DMS53 (cell line): ENCODE data around the gene OST4.

Experiments
- DNase-seq: peaks from one replicate; lab custom pipeline; 2025; lab: John Stamatoyannopoulos, UW

Gene OST4

GRCh38 chr2:27025281-27025800, 46.1 kb downstream of the OST4 start:
- no peak for DNase-seq

GRCh38 chr2:27024812-27025211, 46.6 kb downstream of the OST4 start:
- DNase-seq = no peak

- DNase-seq = no peak
These were observed 47.3 kb downstream of the OST4 start for GRCh38 chr2:27024188-27024587.

GRCh38 chr2:27023740-27024139, 47.7 kb downstream of the OST4 start:
- no peak for DNase-seq

GRCh38 chr2:27021253-27022049, 50.0 kb downstream of the OST4 start:
- DNase-seq = no peak
